NB4 (cell line): ENCODE data around the gene CLK2.

Source experiments
- DNase-seq: peaks from one replicate; pipeline ENCODE4 v3.0.0; 2010; ENCODE audit warnings: low read depth
- H3K4me3 ChIP-seq: one replicate; pipeline ENCODE4 v1.5.1; 2011; ENCODE audit warnings: mild to moderate bottlenecking, low read depth, low read length, moderate library complexity
- CTCF ChIP-seq: IDR thresholded peaks from one replicate; pipeline ENCODE4 v1.5.1; 2012; ENCODE audit warnings: low read depth, low read length
- MAX ChIP-seq: IDR thresholded peaks from 2 replicates; pipeline ENCODE4 v1.6.1; 2011; ENCODE audit warnings: low read depth, low read length
- MYC ChIP-seq: IDR thresholded peaks from 2 replicates; pipeline ENCODE4 v1.6.1; 2011; ENCODE audit warnings: low read depth, low read length
- POLR2A ChIP-seq: IDR thresholded peaks from 2 replicates; pipeline ENCODE4 v1.6.1; 2011; ENCODE audit warnings: mild to moderate bottlenecking; ENCODE audit not compliant: insufficient read length; ENCODE audit errors: extremely low read depth

CLK2 gene

GRCh38 chr1:155273343-155274245 lies at the start of gene CLK2:
Gene CLK2 (minus strand): TSS chr1:155273504. CDS start chr1:155270977, 2,527 bp downstream.
- peak; percentile 99 for DNase-seq
- peak within 1 kb of the TSS; percentile 97 for H3K4me3 ChIP-seq
- TF ChIP-seq CTCF (no peak), MAX (peak; percentile 100), POLR2A (peak; percentile 80), MYC (peak; percentile 99)

- peak; percentile 41 for DNase-seq
- TF ChIP-seq POLR2A (no peak), CTCF (no peak), MAX (no peak), MYC (no peak)
- peak overlapping the region; percentile 25 for H3K4me3 ChIP-seq
Observed at GRCh38 chr1:155322571-155322952, 49.3 kb upstream of the CLK2 start.

GRCh38 chr1:155321639-155322503 lies 48.6 kb upstream of the CLK2 start:
- no peak for DNase-seq
- TF ChIP-seq CTCF (no peak), MYC (no peak), POLR2A (no peak), MAX (no peak)
- H3K4me3 ChIP-seq = no peak overlapping the region

- no peak within 1 kb of the TSS for H3K4me3 ChIP-seq
- peak; percentile 15 for DNase-seq
- no peak for TF ChIP-seq MYC
- TF ChIP-seq MAX = no peak
- TF ChIP-seq CTCF = no peak
- no peak for TF ChIP-seq POLR2A
Observed at GRCh38 chr1:155320661-155321617, 47.6 kb upstream of the CLK2 start, which contains the start of gene RUSC1. Gene RUSC1 (plus strand): TSS chr1:155320894. CDS start chr1:155321774, 880 bp downstream.

GRCh38 chr1:155320252-155320651 lies 46.9 kb upstream of the CLK2 start:
- H3K4me3 ChIP-seq = no peak overlapping the region
- no peak for DNase-seq
- no peak for TF ChIP-seq MYC
- TF ChIP-seq MAX = no peak
- no peak for TF ChIP-seq POLR2A
- TF ChIP-seq CTCF = no peak
